Skeletal muscle cell (primary cell): ENCODE results near the gene AFAP1.

Experiments used
- DNase-seq: peaks from one replicate; pipeline ENCODE4 v3.0.0-alpha.2; 2010; ENCODE audit warnings: low read depth
- H3K4me3 ChIP-seq: 2 replicates; pipeline ENCODE4 v1.5.1; 2011; ENCODE audit warnings: low read depth, mild to moderate bottlenecking, control low read depth, low read length, moderate library complexity

AFAP1 gene

DNA sequence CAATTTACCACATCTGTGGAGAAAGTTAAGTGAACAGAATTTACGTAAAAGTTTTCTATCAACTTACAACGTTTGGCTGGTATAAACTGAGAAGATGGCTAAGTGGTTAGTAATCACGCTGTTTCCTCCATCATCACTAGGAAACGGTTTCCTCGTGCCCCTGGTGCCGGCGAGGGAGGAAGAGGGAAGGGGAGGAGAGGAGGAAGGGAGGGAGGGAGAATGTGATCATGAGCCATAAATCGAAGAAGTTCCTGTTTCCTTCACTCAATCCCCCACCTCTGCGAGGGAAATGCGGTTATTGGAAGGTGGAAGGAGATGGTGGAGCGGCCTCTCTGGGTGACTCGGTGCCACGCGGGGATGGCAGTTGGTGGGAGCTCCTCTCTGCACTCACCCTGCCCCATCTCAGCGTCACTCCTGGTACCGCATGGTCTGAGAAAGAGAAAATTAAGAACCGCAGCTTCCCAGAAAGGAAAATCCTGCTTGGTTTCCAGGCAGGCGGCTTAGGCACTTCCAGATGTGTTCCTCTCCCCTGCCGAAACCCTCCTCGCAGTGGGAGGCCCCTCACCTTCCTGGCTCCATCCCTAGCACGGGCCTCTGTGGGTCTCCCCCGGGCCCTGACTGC, 216.8 kb downstream of the AFAP1 start:
- DNase-seq = no peak
- H3K4me3 ChIP-seq = no peak overlapping the region

DNA sequence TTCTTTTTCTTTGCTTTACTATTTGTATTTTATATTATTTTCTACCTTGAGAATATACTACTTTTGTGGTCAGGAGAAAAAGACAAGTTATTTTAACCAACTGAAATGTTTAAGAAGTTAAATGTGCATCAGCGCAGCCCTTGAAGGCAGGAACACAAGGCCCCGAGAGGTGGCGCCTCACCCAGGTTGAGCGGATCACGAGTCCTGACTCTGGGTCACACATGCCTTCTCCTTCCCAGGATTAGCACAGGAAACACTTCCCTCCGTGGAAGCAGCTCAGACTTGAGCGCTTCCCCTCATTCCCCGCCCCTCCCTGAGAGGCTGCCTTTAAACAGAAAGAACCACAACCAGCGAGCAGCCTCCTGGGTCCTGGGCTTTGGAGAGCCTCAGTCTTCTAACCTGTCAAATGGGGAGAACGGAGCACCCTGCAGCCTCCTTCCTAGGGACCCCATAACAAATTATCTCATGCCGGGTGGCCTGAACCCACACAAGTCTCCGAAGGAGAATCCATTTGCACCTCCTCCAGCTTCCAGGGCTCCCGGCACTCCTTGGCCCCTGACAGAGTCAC, 217.6 kb downstream of the AFAP1 start:
- no peak overlapping the region for H3K4me3 ChIP-seq
- DNase-seq = no peak

DNA sequence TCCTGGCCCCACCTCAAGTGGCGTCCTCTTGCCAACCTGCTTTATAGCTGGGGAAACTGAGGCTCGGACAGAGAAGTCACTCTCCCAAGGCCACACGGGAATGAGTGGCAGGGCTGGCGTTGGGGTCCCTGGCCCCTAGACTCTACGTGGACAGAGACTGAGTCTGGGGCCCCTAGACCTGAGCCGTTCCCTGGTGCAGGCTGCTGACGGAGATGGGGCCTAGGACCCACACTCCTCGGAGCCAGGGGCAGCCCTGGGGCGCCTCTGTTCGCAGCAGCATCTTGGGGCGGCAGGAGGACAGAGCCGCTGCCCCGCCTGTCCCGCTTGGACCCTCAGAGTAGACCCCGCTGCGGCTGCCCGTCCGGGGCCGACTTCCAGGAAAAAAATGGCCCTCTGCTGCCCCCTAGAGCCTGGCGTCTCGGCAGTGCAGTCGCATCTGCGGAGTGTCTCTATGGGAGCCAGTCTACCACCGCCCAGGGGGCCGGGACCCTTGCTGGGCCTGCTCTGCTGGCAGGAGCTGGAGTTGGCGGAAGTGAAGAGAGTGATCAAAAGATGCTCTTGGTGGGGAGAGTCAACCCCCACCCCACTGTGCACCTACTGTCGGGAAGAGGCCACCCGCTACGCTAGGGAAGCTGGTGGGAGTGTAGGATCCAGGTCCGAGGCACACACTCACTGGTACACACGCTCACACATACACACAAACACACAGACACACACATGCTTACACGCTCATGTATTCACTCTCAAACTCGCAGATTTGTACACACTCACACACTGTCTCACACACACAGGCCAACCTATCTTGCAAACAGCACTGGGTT, 220.1 kb downstream of the AFAP1 start:
- no peak for DNase-seq
- H3K4me3 ChIP-seq = no peak overlapping the region

DNA sequence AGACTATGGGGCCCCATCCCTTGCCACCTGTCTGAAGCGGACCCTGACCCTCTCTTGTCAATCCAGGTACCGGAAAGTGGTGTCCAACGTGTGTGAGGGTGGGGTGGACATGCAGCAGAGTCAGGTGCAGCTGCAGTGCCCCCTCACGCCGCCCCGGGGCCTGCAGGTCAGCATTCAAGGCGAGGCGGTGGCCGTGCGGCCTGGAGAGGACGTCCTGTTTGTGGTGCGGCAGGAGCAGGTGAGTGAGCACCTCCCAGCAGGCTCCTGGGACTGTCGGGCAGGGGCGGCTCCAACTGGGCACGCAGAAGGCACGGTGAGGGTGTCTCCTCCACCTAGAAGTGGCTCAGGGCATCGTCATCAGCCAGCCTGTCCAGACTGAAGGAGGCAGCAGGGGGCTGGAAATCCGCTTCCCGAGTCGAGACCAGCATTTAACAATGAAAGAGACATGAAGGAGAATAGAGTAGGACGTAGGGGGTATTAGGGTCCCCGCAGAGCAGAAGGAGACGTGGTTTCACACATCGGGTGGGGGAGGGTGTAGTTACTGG, 221.6 kb downstream of the AFAP1 start:
- DNase-seq = no peak
- no peak overlapping the region for H3K4me3 ChIP-seq

DNA sequence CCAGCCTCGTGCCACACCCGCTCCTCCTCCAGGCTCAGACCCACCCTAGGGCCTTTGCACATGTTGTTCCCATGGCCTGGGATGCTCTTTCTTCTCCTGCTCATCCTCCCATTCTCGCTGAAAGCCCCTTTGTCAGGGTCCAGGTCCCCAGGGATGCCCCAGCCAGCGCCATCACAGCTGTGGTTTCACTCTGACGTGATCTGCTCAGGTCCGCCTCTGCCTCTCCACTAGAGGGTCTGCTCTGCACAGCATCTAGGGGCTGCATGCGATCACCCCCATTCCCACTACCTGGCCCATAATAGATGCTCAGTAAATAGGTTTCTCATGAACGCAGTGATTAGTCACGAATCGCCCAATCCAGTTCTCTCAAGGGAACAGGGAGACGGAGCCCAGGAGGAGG, 222.5 kb downstream of the AFAP1 start:
- H3K4me3 ChIP-seq = no peak overlapping the region
- DNase-seq = no peak

DNA sequence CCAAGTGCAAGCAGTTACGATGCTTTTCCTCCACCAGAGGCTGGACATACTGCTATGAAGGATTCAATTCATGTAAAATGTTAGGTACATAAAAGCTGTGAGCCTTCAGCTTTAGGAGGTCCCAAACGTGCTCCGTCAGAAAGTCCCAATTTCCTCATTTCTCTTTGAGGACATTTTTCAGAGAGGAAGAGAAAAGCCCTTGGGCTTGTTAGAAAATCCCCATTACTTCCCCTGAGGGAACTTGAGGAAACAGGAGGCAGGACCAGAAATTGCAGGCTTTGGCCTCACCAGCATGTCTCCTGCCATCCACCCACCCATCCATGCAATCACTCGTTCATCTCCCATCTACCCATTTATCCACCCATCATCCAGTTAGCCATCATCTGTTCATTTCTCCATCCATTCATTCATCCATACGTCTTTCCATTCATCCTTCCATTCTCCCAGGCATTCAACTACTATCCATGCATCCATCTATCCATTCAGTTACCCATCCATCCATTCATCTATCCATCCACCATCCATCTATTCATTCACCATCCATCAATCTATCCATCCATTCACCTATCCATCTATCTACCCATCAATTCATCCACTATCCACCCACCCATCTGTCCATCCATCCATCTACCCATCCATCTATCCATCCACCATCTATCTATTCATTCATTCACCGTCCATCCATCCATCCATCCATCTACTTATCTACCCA, 223.5 kb downstream of the AFAP1 start:
- H3K4me3 ChIP-seq = no peak overlapping the region
- DNase-seq = no peak

DNA sequence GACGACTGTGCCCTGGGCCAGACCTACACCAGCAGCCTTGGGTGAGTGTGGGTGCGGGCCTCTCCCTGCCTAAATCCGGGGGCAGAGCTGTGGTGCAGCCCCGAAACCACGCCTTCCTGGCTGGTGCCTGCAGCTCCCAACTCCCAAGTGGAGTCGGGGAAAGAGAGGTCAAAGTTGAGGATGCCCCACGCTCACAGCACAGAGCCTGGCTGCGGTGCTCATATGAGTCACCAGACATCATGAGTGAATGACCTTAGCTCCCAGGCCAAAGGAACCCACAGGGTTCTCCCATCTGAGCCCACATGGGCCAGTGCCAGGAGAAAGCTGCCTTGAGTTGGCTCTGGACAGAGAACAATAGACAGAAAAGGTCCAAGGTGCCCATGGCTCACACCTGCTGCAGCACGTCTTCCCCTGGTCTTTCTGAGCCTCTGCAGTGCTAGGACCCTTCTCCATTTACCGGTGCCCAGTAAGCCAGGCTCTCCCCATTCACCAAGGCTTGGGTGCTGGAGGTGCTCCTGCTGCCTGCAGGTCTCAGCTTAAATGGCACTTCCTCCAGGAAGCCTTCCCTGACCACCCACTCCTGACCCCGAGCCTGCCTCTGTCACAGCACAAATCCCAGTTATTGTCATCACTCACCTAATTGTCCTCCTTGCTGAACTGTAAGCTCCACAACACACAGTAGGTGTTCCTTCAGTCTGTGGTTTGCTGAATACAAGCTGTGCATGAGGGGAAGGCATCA, 224.2 kb downstream of the AFAP1 start:
- no peak for DNase-seq

DNA sequence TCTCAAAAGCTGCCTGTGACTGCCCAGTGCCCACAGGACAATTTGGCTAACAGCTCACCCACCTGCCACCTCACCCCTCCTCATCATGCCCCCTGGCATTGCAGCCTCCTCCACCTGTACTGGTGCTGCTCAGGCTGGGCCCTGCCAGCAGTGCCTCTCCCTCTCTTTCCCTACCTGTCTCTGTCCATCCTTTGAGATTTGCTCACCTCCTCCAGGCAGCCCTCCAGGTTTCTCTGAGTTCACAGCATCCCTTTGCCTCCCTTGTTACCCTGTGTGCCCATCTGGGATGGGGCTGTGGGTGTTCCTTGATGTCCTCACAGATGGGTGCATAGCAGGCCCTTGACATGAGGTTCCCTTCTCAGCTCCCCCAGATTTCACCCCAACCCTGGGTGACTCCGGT, 224.9 kb downstream of the AFAP1 start:
- DNase-seq = no peak
- H3K4me3 ChIP-seq = no peak overlapping the region

More for the DNA sequence above, 224.2 kb downstream of the AFAP1 start:
- H3K4me3 ChIP-seq = no peak overlapping the region

DNA sequence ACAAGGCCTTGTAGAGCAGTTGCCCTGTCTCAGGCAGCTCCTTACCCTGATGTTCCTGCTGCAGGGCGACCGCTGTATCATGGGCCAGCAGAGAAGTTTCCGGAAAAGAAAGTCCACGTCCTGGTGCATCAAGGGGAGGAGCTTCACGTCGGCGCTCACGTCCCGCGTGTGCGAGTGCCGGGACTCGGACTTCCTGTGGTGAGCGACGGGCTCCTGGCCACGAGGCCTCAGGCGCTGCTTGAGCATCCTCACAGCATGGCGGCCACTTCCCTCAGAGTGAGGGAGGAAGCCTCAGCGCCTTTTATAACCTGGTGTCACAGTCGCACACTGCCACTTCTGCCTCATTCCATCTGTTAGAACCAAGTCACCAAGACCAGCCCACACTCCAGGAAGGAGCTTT, 225.5 kb downstream of the AFAP1 start:
- no peak for DNase-seq
- no peak overlapping the region for H3K4me3 ChIP-seq

DNA sequence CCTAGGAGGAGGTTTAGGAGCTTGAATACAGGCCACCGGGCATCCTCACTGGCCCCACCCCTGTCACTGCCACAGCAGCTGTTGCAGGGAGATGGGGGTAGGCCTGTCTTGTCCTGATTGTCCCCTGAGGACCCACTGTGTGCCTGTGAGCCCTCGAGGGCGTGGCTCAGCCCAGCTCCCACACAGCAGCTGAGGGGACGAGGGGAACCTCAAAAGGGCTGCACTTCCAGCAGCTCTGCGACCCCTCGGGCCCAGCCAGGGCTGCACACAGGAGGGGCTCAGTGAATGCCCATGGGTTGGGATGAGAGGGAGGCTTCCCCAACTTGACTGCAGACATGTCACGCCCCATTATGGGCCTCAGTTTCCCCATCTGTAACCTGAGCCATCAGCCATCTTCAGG, 225.9 kb downstream of the AFAP1 start:
- no peak for DNase-seq

DNA sequence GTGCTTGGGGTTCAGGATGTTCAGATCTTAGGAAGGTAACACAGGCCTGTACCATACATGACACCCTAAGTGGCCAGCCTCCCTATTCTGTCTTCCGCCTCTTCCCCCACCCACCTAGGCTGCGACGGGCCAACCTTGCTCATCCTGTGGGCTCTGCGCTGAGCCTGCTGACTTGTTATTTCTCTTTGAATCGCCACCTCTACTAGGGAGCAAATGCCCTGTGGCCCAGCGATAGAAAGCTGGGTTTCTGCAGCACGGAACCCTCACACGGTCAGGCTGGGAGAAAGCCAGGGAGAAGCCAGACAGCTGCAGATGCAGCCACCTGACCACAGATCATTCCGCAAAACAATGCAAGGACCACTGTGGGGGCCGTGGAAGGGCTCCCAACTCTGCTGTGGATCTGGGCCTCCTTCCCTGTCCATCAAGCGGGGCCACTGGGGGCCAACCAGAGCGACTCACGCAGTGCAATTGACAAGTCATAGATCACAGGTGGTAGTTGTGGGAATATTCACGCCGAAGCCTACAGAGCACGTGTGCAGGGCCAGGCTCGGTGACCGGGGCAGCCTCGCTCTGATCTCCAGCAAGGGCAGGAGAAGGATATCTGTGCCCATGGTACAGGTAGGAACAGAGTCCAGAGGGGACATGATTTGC, 227.5 kb downstream of the AFAP1 start:
- no peak for DNase-seq
- no peak overlapping the region for H3K4me3 ChIP-seq

More for the DNA sequence above, 225.9 kb downstream of the AFAP1 start:
- H3K4me3 ChIP-seq = no peak overlapping the region

DNA sequence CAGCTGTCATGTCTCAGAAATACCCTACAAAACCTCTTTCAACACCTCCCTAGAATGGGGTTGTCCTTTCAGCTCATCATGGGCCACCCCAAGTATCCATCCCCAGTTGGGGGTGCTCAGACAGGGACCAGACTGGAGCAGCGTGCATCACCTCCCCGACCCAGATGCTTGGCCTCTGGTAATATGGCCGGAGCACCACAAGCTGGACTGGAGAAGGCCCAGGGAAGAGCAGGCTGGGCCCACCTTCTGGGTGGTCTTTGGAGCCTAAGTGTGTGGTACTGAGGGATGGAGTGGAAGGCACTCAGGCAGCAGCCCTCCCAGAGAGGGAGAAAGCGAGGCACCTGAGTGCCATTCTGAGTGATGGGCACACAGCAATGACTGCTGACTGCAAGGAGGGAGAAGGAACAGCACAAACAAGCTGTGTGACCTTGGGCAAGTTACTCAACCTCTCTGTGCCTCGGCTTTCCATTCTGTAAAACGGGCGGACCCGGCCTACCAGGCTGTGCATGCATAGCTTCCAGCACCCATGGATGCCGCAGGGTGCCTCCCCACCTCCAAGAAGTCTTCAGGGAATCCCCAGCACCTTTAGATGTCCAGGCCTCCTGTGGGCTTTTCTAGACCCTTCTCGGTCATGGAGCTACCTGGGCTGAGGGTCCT, 228.2 kb downstream of the AFAP1 start:
- no peak overlapping the region for H3K4me3 ChIP-seq
- no peak for DNase-seq

DNA sequence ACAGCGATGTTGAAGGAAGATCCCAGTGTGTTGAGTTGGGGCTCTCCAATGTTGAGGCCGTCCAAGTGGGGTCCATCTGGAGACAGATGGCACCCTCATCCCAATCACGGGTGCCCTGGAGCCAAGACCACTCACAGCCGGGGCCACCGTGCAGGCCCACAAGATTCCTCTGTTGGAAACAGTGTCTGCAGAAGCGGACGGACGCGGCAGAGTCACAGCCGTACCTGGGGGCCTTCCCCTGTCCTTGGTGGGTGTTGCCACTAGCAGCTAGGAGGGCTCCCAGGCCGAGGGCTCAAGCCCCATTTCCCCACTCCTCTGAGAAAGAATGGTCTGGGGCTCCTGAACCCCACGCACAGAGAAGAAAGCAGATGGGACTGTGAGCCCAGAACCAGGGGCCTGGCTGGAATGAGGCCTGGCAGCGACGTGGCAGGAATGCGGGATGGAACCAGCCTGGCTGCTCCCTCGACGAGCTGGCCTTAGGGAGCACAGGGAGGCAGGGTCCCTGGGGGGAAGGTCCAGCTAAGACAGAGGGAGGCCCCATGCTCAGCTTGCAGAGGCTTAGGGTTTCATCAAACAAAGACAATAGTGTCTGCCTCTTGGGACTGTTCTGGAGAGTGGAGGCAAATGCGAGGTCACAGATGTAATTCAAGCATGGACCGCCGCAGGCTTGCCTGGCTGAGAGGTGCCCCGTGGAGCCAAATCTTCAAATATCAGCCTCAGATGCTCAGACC, 228.9 kb downstream of the AFAP1 start:
- no peak overlapping the region for H3K4me3 ChIP-seq
- DNase-seq = no peak

DNA sequence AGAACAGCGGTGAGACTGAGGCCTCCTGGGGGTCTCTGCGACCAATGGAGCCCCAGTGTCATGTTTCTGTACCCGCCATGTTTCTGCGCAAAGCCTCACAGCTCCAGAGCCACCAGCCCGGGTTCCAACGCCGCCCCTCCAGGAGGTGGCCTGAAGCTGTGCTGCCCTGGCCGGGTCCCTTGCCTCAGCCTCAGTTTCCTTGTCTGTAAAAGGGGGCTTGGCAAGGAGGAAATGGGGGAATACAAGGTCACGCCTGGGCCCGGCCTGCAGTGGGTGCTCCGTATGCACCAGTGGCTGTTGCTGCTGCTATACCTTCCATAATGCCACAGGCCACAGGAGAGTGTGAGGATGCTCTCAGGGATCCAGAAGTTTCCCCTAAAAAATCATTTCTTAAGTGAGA, 229.5 kb downstream of the AFAP1 start:
- DNase-seq = no peak
- H3K4me3 ChIP-seq = no peak overlapping the region

DNA sequence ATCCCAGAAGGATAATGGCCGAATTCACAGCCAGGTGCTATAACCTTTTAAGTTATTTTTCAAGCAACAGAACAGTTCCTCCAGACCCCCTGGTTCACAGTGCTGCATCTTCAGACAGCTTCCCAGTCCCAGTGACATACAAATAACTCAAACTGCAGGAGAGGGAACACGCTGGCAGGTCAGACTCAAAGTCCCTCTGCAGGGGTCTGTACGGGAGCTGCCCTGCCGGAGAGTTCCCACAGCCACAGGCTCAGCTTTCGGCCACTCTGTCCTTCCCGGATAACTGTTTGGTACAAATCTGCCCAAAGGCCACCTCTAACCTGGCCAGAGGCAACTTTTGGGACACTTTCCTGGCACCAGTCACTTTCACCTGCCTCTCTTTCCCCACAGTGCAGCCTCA, 230.2 kb downstream of the AFAP1 start:
- no peak overlapping the region for H3K4me3 ChIP-seq
- no peak for DNase-seq

DNA sequence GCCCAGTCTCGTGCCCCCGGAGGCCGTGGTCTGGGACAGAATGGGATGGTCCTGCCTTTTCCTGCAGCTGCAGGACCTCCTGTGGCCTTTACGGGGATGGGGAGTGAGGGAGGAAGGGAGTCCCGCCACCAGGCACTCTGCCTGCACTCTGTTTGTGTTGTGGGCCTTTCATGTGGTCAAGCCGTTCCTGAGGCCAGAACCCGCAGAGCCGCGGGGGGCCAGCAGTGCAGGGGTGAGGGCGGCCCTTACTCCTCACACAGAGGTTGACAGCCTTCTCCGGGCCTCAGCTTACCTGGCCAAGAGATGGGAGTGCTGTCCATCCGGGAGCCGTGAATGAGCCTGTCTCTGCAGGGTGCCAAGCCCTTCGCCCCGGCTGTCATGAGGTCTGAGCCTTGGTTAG, 230.7 kb downstream of the AFAP1 start:
- H3K4me3 ChIP-seq = no peak overlapping the region
- no peak for DNase-seq
